ENCODE results near the gene CFB. TPM values are rescaled to one million over a fixed set of nuclear protein-coding genes. Genes with fewer than 3 reads are reported as not detected.
"Not testable (repeated sequence)": the region's sequence is repeated elsewhere in the genome, so short reads cannot be mapped to it uniquely, and the experiment has no call there.

Gene CFB
- total RNA-seq, 4 donors from 2014 or later: 8.1 to 42.6 (median 23.1) TPM

- Histone ChIP-seq H3K27ac (no peak overlapping the region), H3K9me3 (no peaks in the 10 kb centered on the region), H3K27me3 (no peaks in the 10 kb centered on the region), H3K4me3 (no peak overlapping the region), H3K36me3 (no peaks in the 10 kb centered on the region), H3K4me1 (peaks cover 0 to 26% (median 6%) of the 10 kb centered on the region in 3 donors)
- WGBS, 2 donors (ENCODE audit: low coverage in 1 of 2): 40 to 43% methylated on average over 2 to 4 of the region's 4 CpGs
- TF ChIP-seq CTCF (IDR thresholded peaks at IDR 0.05) (no peak), POLR2A (IDR thresholded peaks at IDR 0.05) (no peak), POLR2AphosphoS5 (IDR thresholded peaks at IDR 0.05) (no peak), EP300 (IDR thresholded peaks at IDR 0.05) (no peak)
- ATAC-seq: no peak
Measured at GRCh38 chr6:31906122-31906521, 39.8 kb upstream of the CFB start.

- H3K9me3 ChIP-seq, ATAC-seq, H3K27me3 ChIP-seq, H3K4me3 ChIP-seq, H3K27ac ChIP-seq, H3K36me3 ChIP-seq: not testable (repeated sequence)
- peaks cover 0 to 20% (median 3%) of the 10 kb centered on the region in 3 donors for H3K4me1 ChIP-seq
- WGBS, 2 donors (ENCODE audit: low coverage in 1 of 2): 80 to 81% methylated on average over 1 to 8 of the region's 8 CpGs
Measured at GRCh38 chr6:31906727-31907126, 39.2 kb upstream of the CFB start.

- 56 to 70% methylated on average over 6 to 7 of the region's 7 CpGs for WGBS, 2 donors (ENCODE audit: low coverage in 1 of 2)
- H3K27ac ChIP-seq: no peak overlapping the region
- H3K9me3 ChIP-seq: no peaks in the 10 kb centered on the region
- no peak overlapping the region for H3K4me3 ChIP-seq
- TF ChIP-seq POLR2A (IDR thresholded peaks at IDR 0.05) (no peak), CTCF (IDR thresholded peaks at IDR 0.05) (no peak)
- no peaks in the 10 kb centered on the region for H3K36me3 ChIP-seq
- H3K4me1 ChIP-seq: peaks cover 0 to 20% (median 3%) of the 10 kb centered on the region in 3 donors
- ATAC-seq: peak; percentile 11
- no peaks in the 10 kb centered on the region for H3K27me3 ChIP-seq
Measured at GRCh38 chr6:31907158-31907813, 38.6 kb upstream of the CFB start.

- 87% methylated on average over 4 of the region's 5 CpGs; no CpG with 5 or more reads in 1 of the 2 donors for WGBS, 2 donors (ENCODE audit: low coverage in 1 of 2)
- not testable (repeated sequence) for H3K27me3 ChIP-seq, H3K36me3 ChIP-seq, ATAC-seq, H3K27ac ChIP-seq, H3K4me3 ChIP-seq, H3K9me3 ChIP-seq
- peaks cover 0 to 10% (median 0%) of the 10 kb centered on the region in 3 donors for H3K4me1 ChIP-seq
Measured at GRCh38 chr6:31908255-31908654, 37.6 kb upstream of the CFB start.

- WGBS, 2 donors (ENCODE audit: low coverage in 1 of 2): 33 to 43% methylated on average over 4 of the region's 4 CpGs
- H3K4me1 ChIP-seq: peaks cover 0 to 5% (median 0%) of the 10 kb centered on the region in 3 donors
- no peak for ATAC-seq
- no peak overlapping the region for H3K4me3 ChIP-seq
- H3K36me3 ChIP-seq: no peaks in the 10 kb centered on the region
- TF ChIP-seq POLR2A (IDR thresholded peaks at IDR 0.05) (no peak), POLR2AphosphoS5 (IDR thresholded peaks at IDR 0.05) (no peak), CTCF (IDR thresholded peaks at IDR 0.05) (no peak), EP300 (IDR thresholded peaks at IDR 0.05) (no peak)
- H3K27ac ChIP-seq: no peak overlapping the region
- no peaks in the 10 kb centered on the region for H3K27me3 ChIP-seq
- H3K9me3 ChIP-seq: no peaks in the 10 kb centered on the region
Measured at GRCh38 chr6:31908791-31909190, 37.1 kb upstream of the CFB start.

- ATAC-seq, H3K27ac ChIP-seq, H3K27me3 ChIP-seq, H3K4me3 ChIP-seq, H3K36me3 ChIP-seq, H3K4me1 ChIP-seq, H3K9me3 ChIP-seq: not testable (repeated sequence)
- 70 to 83% methylated on average over 3 to 6 of the region's 7 CpGs for WGBS, 2 donors (ENCODE audit: low coverage in 1 of 2)
Measured at GRCh38 chr6:31909298-31909697, 36.6 kb upstream of the CFB start.

All from gastroesophageal sphincter (tissue), 4 donors.